ENCODE measurements around the gene AMMECR1L.
"Not testable (repeated sequence)": the region's sequence is repeated elsewhere in the genome, so short reads cannot be mapped to it uniquely, and the experiment has no call there.

The AMMECR1L gene

DNA sequence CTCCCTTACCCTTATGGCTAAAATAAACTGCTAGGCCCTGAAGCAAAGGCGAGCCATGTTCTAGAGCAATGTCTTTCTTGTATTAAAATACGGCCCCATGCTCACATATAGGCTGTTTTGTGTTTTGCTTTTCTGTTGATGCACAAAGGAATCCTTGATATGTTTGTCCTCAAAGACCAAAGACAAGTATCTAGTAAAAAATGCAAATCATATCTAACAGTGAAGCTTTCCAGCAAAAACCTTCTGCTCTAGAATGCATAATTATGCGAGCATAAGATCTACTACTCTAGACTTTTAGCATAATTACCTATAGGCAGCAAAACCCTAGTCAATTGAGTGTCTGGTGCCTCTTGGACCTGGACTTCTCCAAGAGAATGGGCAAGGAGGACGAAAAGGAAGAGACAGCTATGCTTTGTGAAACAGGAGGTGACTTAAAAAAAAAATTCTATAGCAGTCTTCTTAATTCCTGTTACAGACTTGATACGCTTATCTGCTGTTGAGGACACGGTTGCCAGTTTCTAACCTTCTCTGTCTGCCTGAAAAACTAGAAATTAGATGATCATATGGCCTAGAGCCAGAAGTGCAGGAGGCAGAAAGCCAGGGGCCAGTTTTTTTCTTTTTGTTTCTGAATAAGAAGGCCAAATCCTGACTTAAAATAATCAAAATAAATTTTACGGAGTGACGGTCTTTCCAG is 1.5 kb upstream of the AMMECR1L start:
- DNase-seq (no peak), ATAC-seq (no peak)

DNA sequence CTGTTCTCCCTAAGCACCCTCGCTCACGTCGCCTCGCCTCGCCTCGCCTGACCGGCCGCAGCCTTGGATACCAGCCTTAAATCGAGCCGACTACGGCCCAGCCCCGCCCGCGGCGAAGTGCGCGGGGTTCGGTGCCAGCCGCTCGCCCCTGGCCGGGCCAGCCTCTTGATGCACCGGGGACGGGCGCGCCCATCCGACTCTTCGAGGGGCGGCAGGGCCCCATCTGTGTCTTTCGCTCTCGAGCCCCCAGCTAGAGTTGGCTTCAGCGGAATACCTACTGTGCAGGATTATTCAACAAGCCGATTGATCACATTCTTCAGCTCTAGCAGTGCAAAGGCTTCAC is 808 bp upstream of the AMMECR1L start:
- ATAC-seq = peak; percentile 26
- not testable (repeated sequence) for DNase-seq

DNA sequence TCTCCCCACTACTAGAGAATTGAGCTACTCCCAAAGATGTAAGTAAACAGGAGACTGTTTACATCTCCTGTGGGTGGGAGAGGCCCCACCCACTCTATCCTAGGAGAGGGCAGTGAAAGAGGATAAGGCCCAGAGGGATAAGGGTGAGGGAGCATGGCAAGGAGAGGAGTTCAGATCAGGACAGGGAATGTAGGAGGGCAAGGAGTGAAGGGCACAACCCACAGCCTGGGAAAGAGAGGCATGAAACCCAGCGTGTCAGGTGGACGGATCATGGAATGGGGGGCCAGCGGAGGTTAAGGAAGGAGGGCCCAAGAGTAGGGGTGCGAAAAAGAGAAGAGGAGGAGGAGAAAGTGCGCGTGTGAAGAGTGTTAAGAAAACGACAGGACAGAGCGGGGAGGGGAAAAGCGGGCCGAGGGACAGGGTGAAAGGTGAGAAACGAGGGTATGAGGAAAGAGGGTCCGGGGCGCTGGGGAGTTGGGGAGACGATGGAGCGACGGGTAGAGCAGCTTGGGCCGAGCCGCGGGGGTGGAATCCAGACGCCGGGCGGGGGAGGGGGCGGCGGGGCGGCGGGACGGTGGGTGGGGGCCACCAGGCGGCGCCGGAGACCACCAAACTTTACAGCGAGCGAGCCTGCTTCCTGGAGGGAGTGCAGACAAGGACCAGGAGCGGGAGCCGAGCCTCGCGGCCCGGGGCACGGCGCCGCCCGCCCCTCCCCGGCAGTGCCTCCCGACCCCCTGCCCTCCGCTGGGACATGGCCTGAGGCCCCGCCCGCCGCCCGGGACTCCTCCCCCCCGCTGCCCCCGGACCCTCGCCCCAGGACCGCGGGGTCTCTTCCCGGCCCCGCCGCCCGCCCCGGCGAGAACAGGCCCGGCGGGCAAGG is 655 bp downstream of the AMMECR1L start:
- ATAC-seq = peak; percentile 20
- DNase-seq = peak; percentile 50

DNA sequence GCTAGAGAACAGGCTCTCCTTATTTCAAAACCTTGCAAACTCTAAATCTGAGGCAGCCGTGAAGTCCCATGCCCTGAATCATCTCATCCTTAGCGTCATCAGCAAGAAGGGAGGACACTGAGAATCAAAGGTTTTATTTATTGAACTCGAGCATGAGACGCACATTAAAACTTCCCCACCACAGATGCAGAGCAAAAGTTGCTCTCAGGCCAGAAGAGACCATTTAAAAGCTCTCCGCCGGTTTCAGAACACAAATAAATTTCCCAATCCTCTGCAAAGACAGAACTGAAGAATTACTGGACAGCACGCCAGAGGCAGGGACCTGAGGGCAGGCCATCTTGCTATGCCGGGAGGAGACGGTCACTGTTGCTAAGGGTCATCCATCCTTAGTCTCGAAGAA is 1.3 kb downstream of the AMMECR1L start:
- no peak for DNase-seq
- no peak for ATAC-seq

DNA sequence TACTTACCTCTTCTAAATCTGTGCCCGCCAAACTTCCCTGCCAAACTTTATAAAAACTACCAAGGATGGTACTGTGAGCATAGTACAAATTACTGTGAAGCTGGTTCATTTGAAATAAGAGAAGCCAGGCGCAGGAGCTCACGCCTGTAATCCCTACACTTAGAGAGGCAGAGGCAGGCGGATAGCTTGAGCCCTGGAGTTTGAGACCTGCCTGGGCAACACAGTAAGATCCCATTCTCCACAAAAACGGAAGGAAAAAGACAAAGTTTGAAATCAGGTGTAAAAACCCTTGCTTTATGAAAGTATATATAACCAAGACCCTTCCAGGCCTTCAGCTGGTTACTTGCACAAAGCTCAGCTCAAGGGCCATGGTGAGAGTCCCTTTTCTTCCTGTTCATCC is 5.9 kb downstream of the AMMECR1L start:
- DNase-seq = no peak
- no peak for ATAC-seq

DNA sequence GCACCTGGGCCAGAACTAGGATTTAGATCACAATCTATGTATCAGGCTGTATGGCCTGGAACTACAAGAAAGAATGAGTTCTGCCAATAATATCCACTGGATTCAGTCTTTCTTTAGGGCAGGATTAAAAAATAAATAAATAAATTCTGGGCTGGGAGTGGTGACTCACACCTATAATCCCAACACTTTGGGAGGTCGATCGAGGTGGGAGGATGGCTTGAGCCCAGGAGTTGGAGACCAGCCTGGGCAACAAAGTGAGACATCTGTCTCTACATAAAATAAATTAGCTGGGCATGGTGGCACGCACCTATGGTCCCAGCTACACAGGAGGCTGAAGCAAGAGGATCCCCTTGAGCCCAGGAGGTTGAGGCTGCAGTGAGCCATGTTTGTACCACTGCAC is 8.1 kb downstream of the AMMECR1L start:
- ATAC-seq (no peak), DNase-seq (no peak)

DNA sequence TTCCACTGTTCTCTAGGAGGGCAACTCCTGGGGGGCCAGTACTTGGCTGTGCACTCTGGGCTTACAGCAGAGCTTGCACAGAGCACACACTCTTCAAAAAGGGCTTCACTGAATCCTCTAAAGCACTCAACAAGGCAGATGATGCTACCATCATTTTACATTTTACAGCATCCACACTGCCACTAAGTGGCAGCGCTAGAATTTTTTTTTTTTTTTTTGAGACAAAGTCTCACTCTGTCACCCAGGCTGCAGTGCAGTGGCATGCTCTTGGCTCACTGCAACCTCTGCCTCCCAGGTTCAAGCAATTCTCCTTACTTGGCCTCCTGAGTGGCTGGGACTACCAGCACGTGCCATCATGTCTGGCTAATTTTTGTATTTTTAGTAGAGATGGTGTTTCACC is 8.6 kb downstream of the AMMECR1L start:
- no peak for DNase-seq
- ATAC-seq = no peak

DNA sequence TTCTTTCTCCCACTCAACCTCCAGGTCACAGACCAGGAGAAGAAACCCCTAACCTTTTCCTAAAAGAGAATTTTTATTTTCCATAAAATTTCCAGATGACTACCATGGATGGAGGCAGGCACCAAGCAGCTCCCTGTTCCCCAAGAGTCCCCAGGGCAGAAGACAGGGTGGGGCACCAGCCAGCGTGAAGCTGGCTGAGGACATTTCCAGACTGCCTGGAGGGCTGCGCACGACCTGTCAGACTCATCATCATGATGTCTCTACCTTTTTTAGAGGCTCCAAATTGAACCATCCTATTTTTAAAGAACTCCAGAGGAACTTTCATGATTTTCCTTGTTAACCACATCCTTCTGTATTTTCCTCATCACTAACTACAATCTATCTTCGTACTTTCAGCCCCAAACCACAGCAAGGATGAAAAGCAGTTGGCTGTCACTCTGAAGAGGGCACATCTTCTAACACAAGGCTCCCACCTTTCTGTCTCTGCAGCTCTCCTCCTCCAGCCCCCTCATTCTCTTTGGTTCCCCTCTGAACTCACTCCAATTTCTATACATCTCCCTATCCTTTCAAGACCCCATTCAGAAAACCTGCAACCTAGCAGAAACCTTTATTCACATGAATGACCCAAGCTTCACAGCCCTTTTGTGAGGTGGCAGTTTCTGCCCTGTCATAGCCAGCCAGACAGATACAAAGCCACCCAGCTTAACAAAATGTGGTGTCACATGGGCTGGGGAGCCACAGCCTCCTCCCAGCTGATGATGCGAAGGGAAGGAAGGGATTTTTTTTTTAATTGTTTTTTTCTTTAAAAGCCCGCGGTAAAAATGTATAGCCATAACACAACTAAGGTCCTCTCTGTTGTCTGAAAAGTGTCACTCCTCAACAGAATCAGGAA is 11.1 kb downstream of the AMMECR1L start:
- DNase-seq (no peak), ATAC-seq (peak; percentile 82)

DNA sequence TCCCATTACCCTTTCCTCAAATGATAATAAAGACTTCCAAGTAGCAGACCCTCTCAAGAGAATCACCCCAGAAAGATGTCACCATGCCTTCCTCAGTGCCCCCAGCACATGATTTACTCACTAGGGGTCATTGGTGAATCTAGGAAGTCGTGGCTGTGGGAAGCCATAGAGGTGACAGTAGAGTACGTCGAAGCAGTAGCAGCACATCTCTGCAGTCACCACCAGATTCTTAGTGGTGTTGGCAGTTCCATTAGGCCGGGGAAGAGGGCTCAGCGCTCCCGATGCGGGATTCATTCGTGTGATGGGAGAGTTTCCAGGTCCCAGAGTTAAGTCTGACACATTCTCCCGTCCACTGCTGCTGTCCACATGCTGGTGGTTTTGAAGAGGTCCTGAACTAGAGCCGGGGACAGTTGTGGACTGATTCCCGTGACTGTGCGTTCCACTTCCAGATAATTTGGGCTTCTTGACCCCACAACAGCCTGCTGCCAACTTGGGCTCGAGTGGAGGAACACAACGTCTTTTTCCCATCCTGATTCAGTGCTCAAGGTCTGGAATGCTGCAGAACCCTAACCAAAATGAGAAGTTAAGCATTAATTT is 12.0 kb downstream of the AMMECR1L start:
- no peak for ATAC-seq
- no peak for DNase-seq

DNA sequence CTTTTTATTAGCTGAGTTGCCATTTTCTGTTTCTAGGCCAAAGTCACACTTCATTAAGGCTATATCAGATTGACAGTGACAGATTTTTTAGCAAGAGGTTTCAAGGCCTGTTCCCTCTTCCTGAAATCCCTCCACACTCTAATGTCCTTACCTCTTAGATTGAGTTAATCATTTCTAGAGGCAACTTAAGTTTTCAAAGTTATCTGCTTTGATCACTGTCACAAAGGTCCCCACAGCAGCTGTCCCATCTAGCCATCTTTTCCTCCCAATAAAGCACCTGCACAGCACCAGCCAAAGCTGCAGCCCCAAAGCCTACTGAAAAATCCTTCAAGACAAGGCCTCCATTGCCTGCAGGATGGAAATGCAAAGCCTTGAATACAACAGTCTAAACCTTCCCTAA is 13.4 kb downstream of the AMMECR1L start:
- no peak for DNase-seq
- no peak for ATAC-seq

DNA sequence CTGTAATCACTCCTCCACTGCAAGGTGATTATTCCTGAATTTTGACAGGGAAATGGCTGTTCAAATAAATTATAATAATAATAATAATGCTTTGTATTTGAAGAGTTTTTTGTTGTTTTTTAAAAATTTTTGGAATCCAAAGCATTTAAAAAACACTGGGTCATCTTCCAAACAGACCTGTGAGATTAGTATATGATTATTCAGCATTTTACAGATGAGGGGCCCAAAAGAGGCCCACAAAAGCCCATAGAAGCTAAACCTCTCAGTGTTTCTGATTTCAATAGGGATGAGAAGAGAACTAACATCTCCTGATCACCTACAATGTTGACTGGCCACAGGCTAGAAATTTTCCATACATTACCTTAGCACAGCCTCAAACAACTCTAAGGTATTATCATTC is 19.8 kb downstream of the AMMECR1L start:
- ATAC-seq (no peak), DNase-seq (no peak)

DNA sequence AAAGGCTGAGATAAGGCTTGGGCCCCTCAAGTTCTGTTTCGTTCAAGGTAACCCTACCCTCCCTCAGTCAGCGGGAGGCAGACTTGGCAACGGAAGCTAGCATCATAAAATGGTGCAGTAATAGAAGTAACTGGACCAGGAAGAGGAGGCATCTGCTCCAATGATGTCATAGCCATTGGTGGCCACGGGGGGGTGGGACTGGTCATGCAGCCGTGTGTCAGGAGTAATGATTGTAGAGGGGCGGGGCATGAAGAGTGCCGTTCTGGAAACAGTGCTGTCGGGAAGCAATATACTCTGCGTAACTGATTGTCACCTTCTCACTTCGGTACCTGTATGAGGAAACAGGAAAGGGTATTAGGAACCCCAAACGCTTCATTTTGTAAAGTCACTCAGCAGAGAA is 20.9 kb downstream of the AMMECR1L start:
- peak; percentile 32 for ATAC-seq
- DNase-seq = no peak

DNA sequence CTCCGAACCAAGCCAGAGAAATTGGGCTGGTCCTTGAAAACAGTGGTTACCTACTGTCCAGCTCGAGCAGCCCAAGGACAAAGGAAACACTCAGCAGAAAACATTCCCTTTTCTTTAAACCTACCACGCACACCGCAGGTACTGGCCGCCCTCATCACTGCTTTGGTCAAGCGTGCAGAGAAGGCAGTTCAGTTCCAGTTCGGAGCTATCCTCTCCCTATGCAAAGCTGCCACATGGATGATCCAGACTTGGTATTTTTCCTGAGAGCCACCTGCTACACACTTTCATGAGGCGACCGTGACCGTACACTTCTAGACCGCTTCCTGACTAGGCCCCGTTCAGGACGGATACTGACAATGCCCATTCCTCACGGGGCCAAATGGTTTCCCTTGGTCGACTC is 23.5 kb downstream of the AMMECR1L start:
- ATAC-seq = no peak
- DNase-seq = no peak

DNA sequence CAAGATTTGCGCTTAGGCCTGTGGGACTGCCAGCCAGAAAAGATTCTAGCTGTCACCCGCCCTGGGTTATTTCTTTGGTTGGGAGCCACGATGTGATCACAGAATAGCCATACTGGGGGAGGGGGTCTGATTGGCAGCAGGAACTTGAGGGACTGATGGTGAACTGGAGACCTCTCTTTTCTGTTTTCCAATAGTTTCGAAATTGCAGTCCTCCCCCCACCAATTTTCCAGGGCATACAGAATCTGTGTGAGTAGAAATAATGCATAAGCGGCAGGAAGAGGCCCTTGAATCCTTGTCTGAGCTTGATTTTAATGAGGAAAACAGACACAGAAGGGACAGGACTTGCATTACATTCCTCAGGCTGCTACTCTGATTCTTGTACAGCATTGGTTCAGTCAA is 25.6 kb downstream of the AMMECR1L start:
- no peak for DNase-seq
- ATAC-seq = no peak

DNA sequence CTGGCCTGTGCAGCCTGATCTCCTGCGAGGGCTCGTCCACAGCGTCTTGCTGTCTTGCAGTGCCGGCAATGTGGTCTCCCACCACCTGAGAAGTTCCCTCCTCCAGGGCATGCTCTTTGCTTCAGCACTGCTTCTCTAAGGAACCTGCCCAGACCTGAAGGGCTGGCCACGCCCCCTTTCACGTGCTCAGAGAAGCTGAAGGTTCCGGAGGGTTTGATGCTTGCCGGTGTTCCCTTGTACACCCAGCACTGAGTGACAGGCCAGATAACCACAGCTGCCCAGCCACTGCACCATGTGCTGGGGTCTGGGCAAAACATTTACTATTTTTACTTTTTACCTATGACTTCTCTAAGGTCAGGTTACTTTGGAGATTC is 26.1 kb downstream of the AMMECR1L start:
- ATAC-seq (no peak), DNase-seq (peak; percentile 65)

DNA sequence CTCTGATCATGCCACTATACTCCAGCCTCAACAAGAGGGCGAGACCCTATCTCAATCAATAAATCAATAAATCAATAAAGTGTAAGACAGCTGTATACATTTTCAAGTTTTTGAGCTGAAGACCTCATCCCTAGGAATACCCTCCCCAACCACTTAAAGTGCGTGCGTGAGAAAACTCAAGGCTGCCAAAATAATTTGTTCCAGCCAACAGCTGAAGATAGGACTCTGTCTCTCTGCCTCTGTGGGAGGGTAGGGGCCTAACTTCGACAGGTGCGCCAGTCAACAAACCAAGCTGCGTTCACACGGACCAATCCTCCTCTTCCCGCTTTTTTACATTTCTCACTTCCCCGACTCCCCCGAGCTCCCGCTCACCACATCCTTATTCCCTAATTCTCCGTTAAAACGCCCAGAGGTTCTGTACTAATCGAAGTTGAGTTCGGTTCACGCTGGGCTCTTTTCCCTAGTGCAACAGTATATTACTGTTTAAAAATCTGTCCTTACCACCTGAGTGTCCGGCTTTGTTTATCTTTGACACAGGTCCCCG is 28.4 kb downstream of the AMMECR1L start:
- DNase-seq (peak; percentile 20), ATAC-seq (no peak)

DNA sequence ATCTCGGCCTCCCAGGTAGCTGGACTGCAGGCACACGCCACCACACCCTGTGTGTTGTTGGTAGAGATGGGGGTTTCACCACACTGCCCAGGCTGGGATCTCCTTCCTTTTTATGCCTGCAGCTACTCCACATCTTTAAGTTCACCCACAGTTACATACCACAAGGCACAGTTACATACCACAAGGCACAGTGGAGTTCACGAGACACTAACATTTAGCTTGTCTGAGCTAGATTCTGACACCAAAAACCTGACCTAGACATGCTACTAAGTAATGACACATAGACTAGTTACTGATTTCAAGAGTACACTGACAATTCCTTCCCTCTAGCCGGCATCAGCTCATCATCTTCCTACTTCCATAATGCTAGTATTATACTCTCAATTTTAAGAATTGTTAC is 32.1 kb downstream of the AMMECR1L start:
- no peak for DNase-seq
- ATAC-seq = no peak

DNA sequence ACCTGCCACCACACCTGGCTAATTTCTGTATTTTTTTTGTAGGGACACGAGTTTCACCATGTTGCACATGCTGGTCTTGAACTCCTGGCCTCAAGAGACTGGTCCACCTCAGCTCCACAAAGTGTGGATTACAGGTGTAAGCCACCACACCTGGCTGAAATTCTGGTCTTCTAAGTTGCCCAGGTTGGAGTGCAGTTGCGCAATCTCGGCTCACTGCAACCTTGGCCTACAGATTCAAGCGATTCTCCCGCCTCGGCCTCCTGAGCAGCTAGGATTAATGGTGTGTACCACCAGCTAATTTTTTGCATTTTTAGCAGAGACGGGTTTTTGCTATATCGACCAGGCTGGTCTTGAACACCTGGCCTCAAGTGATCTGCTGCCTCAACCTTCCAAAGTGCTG is 33.4 kb downstream of the AMMECR1L start:
- ATAC-seq = no peak

DNA sequence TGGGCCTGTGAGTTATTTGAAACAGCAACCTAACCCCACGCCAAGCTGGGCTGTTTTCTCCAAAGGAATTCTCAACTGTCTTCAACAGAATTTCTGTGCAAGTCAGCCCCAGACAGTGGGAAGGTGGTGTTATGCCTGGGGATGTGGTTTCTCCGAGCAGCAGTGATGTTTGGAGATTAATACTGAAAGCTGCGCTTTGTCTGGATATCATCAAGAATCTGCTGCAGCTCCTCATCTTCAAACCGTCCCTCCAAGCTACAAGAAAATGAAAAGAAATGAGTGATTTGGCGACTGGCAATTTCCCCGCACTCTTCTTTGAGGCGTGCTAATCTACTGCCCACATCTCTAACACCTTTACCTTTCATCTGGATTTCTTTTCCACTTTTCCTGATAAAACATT is 37.8 kb downstream of the AMMECR1L start:
- no peak for DNase-seq
- no peak for ATAC-seq

More for the DNA sequence above, 33.4 kb downstream of the AMMECR1L start:
- no peak for DNase-seq

DNA sequence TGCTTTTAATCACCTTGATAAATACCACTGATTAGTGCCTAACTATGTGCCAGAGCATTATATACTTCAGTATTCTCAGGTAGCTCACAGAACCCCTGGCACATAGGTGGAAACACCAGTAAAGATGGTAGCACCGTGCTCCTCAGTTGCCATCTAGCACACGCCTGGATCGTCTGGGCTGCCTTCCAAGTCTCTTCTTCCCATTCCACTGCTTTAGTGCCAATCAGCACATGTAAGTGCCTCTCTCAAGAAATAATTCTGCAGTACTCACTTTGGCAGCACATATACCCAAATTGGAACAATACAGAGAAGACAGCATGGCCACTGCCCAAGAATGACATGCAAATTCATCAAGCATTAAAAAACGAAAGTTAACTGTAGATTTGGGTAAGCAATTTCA is 40.8 kb downstream of the AMMECR1L start:
- ATAC-seq = no peak
- no peak for DNase-seq

DNA sequence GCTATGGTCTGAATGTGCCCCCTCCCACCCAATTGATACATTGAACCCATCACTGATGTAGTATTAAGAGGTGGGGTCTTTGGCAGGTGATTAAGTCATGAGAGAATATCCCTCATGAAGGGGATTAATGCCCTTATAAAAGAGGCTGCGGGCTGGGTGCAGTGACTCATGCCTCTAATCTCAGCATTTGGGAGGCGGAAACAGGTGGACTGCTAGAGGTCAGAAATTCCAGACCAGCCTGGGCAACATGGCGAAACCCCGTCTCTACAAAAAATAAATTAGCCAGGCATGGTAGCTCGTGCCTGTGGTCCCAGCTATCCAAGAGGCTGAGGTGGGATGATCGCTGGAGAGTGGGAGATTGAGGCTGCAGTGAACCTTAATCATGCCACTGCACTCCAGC is 42.1 kb downstream of the AMMECR1L start:
- no peak for ATAC-seq
- DNase-seq = no peak
